Epithelial cell of proximal tubule (primary cell): ENCODE data around the gene MLF1. TPM values are rescaled to one million over a fixed set of nuclear protein-coding genes. Genes with fewer than 3 reads are reported as not detected.

ENCODE experiments used
- DNase-seq: peaks from one replicate; pipeline ENCODE4 v3.0.0-alpha.2; 2011; ENCODE audit warnings: low read depth
- H3K4me3 ChIP-seq: 2 replicates; pipeline ENCODE4 v1.5.1; 2011; ENCODE audit warnings: low read depth, mild to moderate bottlenecking, low read length
- total RNA-seq: library from RNA; depleted of rRNA; stranded (reverse); fragments of >200 nt; gene quantifications from 2 replicates; pipeline ENCODE4 v1.2.3, GENCODE V29; 2015
- TF ChIP-seq, protein P1 (sequence below): conservative IDR thresholded peaks from 2 replicates; pipeline ENCODE4 v1.5.1; 2012; ENCODE audit warnings: low read depth, mild to moderate bottlenecking, low read length

The MLF1 gene
- total RNA-seq, 1 donor from 2014 or later = 7.6 TPM

GRCh38 chr3:158573714-158574113 is 2.7 kb downstream of the MLF1 start:
- TF ChIP-seq, protein P1, sequence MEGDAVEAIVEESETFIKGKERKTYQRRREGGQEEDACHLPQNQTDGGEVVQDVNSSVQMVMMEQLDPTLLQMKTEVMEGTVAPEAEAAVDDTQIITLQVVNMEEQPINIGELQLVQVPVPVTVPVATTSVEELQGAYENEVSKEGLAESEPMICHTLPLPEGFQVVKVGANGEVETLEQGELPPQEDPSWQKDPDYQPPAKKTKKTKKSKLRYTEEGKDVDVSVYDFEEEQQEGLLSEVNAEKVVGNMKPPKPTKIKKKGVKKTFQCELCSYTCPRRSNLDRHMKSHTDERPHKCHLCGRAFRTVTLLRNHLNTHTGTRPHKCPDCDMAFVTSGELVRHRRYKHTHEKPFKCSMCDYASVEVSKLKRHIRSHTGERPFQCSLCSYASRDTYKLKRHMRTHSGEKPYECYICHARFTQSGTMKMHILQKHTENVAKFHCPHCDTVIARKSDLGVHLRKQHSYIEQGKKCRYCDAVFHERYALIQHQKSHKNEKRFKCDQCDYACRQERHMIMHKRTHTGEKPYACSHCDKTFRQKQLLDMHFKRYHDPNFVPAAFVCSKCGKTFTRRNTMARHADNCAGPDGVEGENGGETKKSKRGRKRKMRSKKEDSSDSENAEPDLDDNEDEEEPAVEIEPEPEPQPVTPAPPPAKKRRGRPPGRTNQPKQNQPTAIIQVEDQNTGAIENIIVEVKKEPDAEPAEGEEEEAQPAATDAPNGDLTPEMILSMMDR = peak; percentile 17
- H3K4me3 ChIP-seq = no peak overlapping the region
- no peak for DNase-seq

DNA sequence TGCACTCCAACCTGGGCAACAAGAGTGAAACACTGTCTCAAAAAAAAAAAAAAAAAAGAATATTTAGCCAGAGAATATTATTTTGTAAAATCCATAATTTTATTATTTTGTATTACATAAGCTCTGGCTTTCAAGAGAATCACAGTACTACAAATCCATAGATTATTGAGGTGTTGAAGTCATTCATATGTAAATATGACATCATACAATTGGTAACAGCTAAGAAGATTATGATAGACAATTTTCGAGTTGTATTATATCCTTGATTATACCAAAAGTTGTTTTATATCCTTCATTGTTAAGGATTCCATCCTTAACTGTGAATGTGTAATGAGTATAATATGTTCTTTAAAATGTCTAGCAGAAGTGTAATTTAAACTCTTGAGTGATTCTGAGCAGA is 3.7 kb downstream of the MLF1 start:
- TF ChIP-seq, protein P1 = no peak
- no peak for DNase-seq
- H3K4me3 ChIP-seq = no peak overlapping the region

GRCh38 chr3:158590223-158590622 is 19.2 kb downstream of the MLF1 start:
- TF ChIP-seq, protein P1 = no peak
- no peak overlapping the region for H3K4me3 ChIP-seq
- no peak for DNase-seq

- no peak overlapping the region for H3K4me3 ChIP-seq
- no peak for DNase-seq
- TF ChIP-seq, protein P1 = no peak
These were observed 29.8 kb downstream of the MLF1 start for GRCh38 chr3:158600787-158601186.

- TF ChIP-seq, protein P1 = no peak
These were observed 31.2 kb downstream of the MLF1 start for GRCh38 chr3:158602227-158602626.

GRCh38 chr3:158617982-158618875 is 47.2 kb downstream of the MLF1 start:
- TF ChIP-seq, protein P1 = no peak
- no peak for DNase-seq
- H3K4me3 ChIP-seq = no peak overlapping the region

More at GRCh38 chr3:158602227-158602626, 31.2 kb downstream of the MLF1 start:
- no peak overlapping the region for H3K4me3 ChIP-seq
- no peak for DNase-seq

GRCh38 chr3:158625881-158626280 is 54.9 kb downstream of the MLF1 start:
- TF ChIP-seq, protein P1 = no peak
- no peak overlapping the region for H3K4me3 ChIP-seq
- DNase-seq = no peak
